DOHH2 (cell line): ENCODE measurements around the gene KLK7.

Experiments
- EZH2phosphoT487 ChIP-seq: fragments of 200-600 bp; sonication (generic); IDR thresholded peaks from 2 replicates; pipeline ENCODE4 v1.6.1; 2017; ENCODE audit warnings: borderline replicate concordance, mild to moderate bottlenecking, antibody characterized with exemption, low read length, moderate library complexity, mixed read lengths
- TF ChIP-seq, protein P1 (sequence below): fragments of 200-600 bp; sonication (generic); IDR thresholded peaks from one replicate; pipeline ENCODE4 v1.5.1; 2014; ENCODE audit warnings: antibody characterized with exemption, mild to moderate bottlenecking, low read depth, low read length; ENCODE audit not compliant: poor library complexity, severe bottlenecking

DNA sequence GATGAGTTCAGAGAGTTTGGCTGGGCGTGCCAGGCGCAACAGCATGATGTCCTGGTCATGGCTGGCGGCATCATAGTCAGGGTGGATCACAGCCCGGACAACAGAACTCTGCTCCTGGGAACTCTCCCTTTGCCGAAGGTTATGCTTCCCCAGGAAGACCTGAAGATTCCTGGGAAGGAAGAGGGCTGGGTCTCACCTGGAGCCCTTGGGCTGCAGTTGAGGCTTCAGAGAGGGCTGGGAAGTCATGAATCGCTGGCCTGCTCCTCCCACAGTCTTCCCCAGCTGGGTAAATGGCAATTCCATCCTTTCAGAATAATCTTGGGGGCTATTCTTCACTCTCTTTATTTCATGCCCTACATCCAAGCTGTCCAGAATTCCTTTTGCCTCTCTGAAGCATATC, 20.3 kb downstream of the KLK7 start:
- TF ChIP-seq EZH2phosphoT487 = no peak
- TF ChIP-seq, protein P1, sequence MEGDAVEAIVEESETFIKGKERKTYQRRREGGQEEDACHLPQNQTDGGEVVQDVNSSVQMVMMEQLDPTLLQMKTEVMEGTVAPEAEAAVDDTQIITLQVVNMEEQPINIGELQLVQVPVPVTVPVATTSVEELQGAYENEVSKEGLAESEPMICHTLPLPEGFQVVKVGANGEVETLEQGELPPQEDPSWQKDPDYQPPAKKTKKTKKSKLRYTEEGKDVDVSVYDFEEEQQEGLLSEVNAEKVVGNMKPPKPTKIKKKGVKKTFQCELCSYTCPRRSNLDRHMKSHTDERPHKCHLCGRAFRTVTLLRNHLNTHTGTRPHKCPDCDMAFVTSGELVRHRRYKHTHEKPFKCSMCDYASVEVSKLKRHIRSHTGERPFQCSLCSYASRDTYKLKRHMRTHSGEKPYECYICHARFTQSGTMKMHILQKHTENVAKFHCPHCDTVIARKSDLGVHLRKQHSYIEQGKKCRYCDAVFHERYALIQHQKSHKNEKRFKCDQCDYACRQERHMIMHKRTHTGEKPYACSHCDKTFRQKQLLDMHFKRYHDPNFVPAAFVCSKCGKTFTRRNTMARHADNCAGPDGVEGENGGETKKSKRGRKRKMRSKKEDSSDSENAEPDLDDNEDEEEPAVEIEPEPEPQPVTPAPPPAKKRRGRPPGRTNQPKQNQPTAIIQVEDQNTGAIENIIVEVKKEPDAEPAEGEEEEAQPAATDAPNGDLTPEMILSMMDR = no peak
